Memory B cell (primary cell): ENCODE data around the gene DISC1.
"Not testable (repeated sequence)": the region's sequence is repeated elsewhere in the genome, so short reads cannot be mapped to it uniquely, and the experiment has no call there.

Source experiments
- ATAC-seq: fragments of 150-1000 bp; cut with Tn5 transposase; 2 replicates; pipeline ENCODE4 v1.10.0; 2021; ENCODE audit warnings: low read depth, mild to moderate bottlenecking, moderate library complexity
- DNase-seq, 2 donors: peaks; one replicate each; pipeline ENCODE4 v3.0.0; 2022; ENCODE audit warnings: low spot score in 2 of 2
- H3K27ac Mint-ChIP-seq: one replicate; pipeline ENCODE4 v1.8.0; 2022; ENCODE audit warnings: mild to moderate bottlenecking, moderate library complexity, mixed read lengths
- H3K27me3 Mint-ChIP-seq: one replicate; pipeline ENCODE4 v1.8.0; 2022; ENCODE audit warnings: mixed read lengths
- H3K36me3 Mint-ChIP-seq: one replicate; pipeline ENCODE4 v1.8.0; 2022; ENCODE audit warnings: mild to moderate bottlenecking, mixed read lengths
- H3K4me1 Mint-ChIP-seq: one replicate; pipeline ENCODE4 v1.8.0; 2022; ENCODE audit warnings: mixed read lengths
- H3K4me3 Mint-ChIP-seq: one replicate; pipeline ENCODE4 v1.8.0; 2022; ENCODE audit warnings: mild to moderate bottlenecking, moderate library complexity, mixed read lengths
- H3K9me3 Mint-ChIP-seq: one replicate; pipeline ENCODE4 v1.8.0; 2022; ENCODE audit warnings: mixed read lengths

The DISC1 gene

DNA sequence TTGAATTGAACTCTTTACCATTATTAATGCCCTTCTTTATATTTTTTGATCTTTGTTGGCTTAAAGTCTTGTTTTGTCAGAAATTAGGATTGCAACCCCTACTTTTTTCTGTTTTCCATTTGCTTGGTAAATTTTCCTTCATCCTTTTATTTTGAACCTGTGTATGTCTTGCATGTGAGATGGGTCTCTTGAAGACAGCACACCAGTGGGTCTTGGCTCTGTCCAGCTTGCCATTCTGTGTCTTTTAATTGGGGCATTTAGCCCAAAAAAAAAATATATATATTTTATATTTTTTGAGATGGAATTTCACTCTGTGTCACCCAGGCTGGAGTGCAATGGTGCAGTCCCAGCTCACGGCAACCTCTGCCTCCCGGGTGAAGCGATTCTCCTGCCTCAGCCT, 33.6 kb downstream of the DISC1 start:
- Mint-ChIP-seq H3K27ac (no peak overlapping the region), H3K36me3 (peaks cover 29% of the 10 kb centered on the region), H3K9me3 (peaks cover 9% of the 10 kb centered on the region), H3K4me3 (no peak overlapping the region), H3K4me1 (peaks cover 8% of the 10 kb centered on the region), H3K27me3 (peaks cover 1% of the 10 kb centered on the region)
- ATAC-seq (no peak), DNase-seq (no peak)

DNA sequence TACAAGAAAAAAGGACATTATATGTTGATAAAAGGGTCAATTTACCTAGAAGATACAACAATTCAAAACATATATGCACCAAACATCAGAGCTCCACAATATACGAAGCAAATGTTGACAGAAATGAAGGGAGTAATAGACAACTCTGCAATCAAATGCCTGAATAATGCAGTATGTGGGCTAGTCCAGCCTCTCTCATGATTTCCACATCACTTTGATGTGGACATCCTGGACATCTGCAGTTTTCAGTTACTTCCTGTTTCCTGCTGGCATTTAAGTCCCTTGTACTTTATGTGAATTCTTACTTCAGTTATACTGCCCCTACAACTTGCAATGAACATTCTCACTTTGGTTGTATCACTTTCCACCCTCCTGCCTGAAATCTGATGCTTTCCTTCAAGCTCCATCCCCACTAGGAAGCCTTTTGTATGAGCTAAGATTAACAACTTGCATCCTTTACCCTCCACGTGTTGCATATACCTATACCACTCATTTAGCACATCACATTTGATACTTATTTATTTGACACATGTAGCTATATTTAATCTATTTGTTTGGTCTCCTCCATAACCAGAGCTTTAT, 36.7 kb downstream of the DISC1 start:
- DNase-seq, result no peak
- Mint-ChIP-seq H3K27me3 (peaks cover 3% of the 10 kb centered on the region), H3K27ac (no peak overlapping the region), H3K4me3 (no peak overlapping the region), H3K9me3 (peaks cover 9% of the 10 kb centered on the region), H3K36me3 (peaks cover 22% of the 10 kb centered on the region), H3K4me1 (peaks cover 6% of the 10 kb centered on the region)
- no peak for ATAC-seq

DNA sequence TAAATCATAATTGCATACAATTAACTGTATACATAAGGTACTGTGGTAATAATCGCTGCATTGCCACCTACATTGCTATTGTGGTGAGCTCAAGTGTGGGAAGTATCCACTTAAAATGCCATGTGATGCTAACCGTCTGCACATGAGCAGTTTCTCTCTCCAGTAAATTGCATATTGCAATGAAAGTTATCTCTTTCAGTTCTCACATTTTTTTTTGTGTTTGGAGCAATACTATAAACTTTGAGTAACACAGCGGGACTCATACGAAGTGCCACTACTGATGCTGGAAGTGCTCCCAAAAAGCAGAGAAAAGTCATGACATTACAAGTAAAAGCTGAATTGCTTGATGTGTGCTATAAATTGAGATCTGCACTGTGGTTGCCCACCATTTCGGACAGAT, 38.5 kb downstream of the DISC1 start:
- H3K4me1 Mint-ChIP-seq, result peaks cover 2% of the 10 kb centered on the region
- ATAC-seq (no peak), DNase-seq (no peak)
- no peak overlapping the region for H3K4me3 Mint-ChIP-seq
- H3K9me3 Mint-ChIP-seq, result peaks cover 10% of the 10 kb centered on the region
- H3K27me3 Mint-ChIP-seq, result peaks cover 3% of the 10 kb centered on the region
- peaks cover 25% of the 10 kb centered on the region for H3K36me3 Mint-ChIP-seq
- H3K27ac Mint-ChIP-seq, result no peak overlapping the region

DNA sequence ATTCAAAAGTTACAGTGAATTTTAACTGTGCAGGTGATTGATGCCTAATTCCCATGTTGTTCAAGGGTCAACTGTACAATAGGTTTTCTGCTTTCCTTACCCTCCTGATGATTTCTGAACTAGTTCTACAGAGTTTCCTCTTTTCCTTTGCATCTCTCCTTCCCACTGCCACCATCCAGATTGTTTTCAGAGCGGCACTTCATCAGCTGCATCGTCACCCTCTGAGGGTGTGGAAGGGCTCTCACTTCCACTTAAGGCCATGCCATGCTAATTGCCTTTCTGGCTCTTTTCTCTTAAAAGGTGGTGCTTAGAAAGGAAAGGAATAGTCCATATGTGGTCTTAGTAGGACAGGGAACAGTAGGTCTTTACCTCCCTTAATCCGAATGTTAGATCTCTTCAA, 39.1 kb downstream of the DISC1 start:
- H3K4me1 Mint-ChIP-seq, result peaks cover 2% of the 10 kb centered on the region
- peaks cover 3% of the 10 kb centered on the region for H3K27me3 Mint-ChIP-seq
- H3K4me3 Mint-ChIP-seq, result no peak overlapping the region
- DNase-seq (no peak), ATAC-seq (no peak)
- peaks cover 10% of the 10 kb centered on the region for H3K9me3 Mint-ChIP-seq
- H3K36me3 Mint-ChIP-seq, result peaks cover 23% of the 10 kb centered on the region
- H3K27ac Mint-ChIP-seq, result no peak overlapping the region

DNA sequence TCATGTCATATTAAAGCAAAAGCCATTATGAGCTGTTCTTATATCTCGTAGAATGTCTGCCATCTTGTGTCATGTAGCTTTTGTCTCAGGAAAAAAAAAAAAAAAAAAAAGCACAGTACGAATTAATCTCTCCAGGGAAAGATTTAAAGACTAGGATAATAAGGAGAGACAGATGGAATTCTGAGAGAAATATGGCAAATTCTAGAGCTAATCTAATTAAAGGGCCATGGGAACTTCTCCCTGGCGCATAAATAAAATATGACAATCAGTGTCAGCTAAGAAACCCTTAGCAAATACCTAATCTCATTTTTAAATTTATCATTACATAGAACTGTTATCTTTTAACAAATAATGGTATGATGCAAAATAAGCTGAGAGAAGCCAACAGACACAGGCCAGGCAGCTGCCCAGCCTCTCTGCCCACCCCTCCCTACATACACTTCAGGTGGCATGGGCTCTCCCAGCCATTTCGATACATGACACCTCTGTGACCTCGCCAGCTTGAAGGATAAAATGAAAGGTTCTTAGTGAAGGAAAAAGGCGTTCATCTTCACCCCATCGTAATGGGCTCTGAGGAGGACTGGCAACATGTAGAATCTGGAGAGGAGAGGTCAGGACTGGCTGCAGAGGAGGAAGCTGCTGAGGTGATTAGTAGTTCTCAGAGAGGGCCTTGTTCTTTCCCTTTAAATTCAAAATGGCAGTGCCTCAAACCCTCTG, 39.8 kb downstream of the DISC1 start:
- H3K27me3 Mint-ChIP-seq, result peaks cover 3% of the 10 kb centered on the region
- H3K4me1 Mint-ChIP-seq, result peaks cover 2% of the 10 kb centered on the region
- H3K4me3 Mint-ChIP-seq, result no peak overlapping the region
- peaks cover 14% of the 10 kb centered on the region for H3K9me3 Mint-ChIP-seq
- peaks cover 20% of the 10 kb centered on the region for H3K36me3 Mint-ChIP-seq
- H3K27ac Mint-ChIP-seq, result no peak overlapping the region
- no peak for DNase-seq
- no peak for ATAC-seq

DNA sequence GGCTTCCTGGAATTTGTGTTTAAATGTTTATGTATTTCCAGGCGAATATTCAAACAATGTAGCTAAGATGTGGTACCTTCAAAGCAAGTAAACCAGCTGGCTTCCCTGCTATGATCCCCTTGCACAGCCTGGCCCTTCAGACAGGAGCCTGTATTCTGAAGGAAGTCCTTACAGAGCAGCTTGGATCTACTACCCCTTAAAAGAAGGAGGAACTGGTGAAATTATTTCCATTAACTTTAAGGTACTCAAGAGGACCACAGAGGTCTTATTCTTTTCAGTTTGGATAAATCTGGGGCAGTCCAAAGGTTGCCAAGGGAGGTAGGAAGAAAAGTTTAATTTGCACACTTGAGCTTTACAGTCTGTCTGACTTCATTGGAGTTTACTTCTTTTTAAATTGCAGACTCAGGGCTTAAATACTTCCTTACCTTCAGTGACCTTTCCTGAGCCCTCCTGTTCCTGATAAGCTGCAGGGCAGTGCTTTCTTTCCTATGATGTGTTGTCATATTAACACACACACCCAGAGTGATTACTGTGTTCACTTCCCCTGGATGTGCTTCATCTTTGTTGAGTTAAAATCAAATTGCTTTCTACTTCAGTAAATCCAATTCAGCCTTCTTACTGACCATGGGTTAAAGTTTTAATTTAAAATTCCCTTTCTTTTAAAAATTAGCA, 40.5 kb downstream of the DISC1 start:
- peaks cover 2% of the 10 kb centered on the region for H3K27me3 Mint-ChIP-seq
- H3K9me3 Mint-ChIP-seq, result peaks cover 14% of the 10 kb centered on the region
- H3K36me3 Mint-ChIP-seq, result peaks cover 18% of the 10 kb centered on the region
- ATAC-seq (no peak), DNase-seq (no peak)
- peaks cover 2% of the 10 kb centered on the region for H3K4me1 Mint-ChIP-seq
- H3K27ac Mint-ChIP-seq, result no peak overlapping the region
- H3K4me3 Mint-ChIP-seq, result no peak overlapping the region

DNA sequence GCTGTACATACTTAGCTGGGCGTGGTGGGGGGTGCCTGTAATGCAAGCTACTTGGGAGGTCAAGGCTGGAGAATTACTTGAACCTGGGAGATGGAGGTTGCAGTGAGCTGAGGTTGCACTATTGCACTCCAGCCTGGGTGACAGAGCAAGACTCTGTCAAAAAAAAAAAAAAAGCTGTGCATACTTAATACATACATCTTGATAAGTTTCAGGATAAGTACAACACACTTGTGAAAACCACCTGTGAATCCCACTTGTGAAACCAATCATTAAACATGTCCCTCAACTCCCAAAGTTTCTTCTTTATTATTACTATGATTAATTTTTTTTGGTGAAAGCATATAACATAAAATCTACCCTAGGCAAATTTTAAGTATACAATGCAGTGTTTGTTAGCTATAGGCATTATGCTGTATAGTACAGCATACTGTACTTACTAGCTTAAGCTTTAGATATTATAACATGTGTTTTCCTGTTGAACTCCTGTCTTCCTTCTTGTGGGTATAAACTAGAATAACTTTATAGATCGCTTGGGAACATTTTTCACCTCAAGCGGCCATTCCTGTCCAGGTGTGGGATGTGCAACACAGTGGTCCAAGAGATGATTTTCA, 41.4 kb downstream of the DISC1 start:
- ATAC-seq, result no peak
- H3K27me3 Mint-ChIP-seq, result peaks cover 2% of the 10 kb centered on the region
- no peak for DNase-seq
- H3K4me3 Mint-ChIP-seq, result no peak overlapping the region
- peaks cover 6% of the 10 kb centered on the region for H3K4me1 Mint-ChIP-seq
- H3K9me3 Mint-ChIP-seq, result peaks cover 10% of the 10 kb centered on the region
- H3K27ac Mint-ChIP-seq, result no peak overlapping the region
- peaks cover 14% of the 10 kb centered on the region for H3K36me3 Mint-ChIP-seq

DNA sequence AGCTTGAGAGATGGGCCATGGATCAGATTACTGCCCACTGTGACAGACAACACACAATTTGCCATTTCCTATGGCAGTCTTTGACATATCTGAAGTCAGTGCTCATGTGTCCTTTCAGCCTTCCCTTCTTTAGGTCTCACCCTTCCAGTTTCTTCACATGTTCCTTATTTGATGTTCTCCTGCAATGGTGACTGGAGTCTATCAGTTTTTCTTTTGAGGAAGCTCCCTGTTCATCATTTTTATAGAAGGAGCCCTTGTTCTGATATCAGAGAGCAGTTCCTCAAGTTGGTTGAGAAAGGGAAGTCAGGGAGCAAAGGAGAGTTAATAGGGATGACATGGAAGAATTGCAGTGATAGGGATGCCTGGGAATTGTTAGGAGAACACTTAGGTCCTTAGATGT, 42.2 kb downstream of the DISC1 start:
- Mint-ChIP-seq H3K9me3 (peaks cover 6% of the 10 kb centered on the region), H3K4me1 (peaks cover 6% of the 10 kb centered on the region), H3K27ac (no peak overlapping the region), H3K36me3 (peaks cover 10% of the 10 kb centered on the region), H3K27me3 (peaks cover 2% of the 10 kb centered on the region), H3K4me3 (no peak overlapping the region)
- no peak for ATAC-seq
- no peak for DNase-seq

DNA sequence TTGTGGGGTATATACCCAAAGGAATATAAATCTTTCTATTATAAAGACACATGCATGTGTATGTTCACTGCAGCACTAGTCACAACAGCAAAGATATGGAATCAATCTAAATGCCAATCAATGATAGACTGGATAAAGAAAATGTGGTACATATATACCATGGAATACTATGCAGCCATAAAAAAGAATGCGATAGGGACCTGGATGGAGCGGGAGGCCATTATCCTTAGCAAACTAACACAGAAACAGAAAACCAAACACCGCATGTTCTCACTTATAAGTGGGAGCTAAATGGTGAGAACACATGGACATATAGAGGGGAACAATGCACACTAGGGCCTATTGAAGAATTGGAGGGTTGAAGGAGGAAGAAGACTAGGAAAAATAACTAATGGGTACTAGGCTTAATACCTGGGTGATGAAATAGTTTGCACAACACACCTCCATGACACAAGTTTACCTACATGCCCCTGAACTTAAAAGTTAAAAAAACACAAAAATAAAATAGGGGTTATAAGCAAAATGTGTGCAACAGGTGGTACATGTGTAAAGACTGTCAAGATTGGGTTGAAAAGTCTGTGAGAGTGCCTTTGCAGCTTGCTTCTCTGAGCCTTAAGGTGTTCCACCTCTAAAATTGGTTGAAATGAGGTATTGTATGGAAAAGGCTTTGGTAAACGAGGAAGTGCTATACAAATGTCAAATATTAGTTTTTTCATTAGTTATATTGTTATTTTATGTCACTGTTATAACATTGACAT, 43.5 kb downstream of the DISC1 start:
- DNase-seq, result not testable (repeated sequence)

DNA sequence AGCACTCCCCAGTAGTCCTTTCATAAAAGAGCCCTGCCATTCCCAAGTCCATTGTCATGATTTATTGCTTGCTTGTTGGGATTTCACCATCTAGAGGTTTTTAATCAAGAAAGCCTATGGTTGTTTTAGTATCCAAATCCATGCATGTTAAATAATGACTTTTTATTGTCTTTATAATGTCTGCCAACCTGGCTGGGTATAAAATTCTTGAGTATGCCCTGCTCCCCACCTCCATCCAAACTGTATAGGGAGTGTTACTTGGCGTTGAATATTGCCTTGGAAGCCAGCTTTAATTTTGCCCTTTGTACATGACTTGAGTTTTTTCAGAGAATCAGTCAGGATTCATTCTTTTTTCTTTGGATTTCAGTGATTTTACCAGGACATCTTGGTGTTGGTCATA, 44.2 kb downstream of the DISC1 start:
- H3K27ac Mint-ChIP-seq, result no peak overlapping the region
- no peak overlapping the region for H3K4me3 Mint-ChIP-seq
- H3K4me1 Mint-ChIP-seq, result peaks cover 5% of the 10 kb centered on the region

More for the DNA sequence above, 43.5 kb downstream of the DISC1 start:
- not testable (repeated sequence) for H3K4me1 Mint-ChIP-seq, H3K27ac Mint-ChIP-seq, ATAC-seq, H3K36me3 Mint-ChIP-seq, H3K4me3 Mint-ChIP-seq, H3K27me3 Mint-ChIP-seq, H3K9me3 Mint-ChIP-seq

DNA sequence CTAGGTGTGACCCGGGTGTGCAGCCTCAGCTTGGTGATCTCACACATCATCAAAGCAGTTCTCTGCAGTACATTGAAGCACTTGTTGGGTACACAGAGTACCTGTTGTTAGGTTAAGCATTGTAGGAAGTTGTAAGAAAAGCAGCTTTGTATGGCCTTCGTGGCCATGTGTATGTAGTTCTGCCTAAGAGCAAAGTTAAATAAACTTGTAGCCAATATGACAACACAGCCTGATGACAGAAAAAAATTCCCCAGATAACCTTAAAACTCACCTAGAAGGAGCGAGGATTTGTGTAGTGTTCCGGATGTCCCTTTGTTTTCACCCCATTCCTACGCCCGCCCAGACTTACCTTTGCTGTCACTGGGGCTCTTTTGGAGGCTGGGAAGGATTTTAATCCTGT, 48.0 kb downstream of the DISC1 start:
- ATAC-seq (no peak), DNase-seq (no peak)
- Mint-ChIP-seq H3K27me3 (peaks cover 3% of the 10 kb centered on the region), H3K36me3 (peaks cover 10% of the 10 kb centered on the region), H3K9me3 (peaks cover 3% of the 10 kb centered on the region), H3K4me1 (peaks cover 5% of the 10 kb centered on the region), H3K4me3 (no peak overlapping the region), H3K27ac (no peak overlapping the region)

More for the DNA sequence above, 44.2 kb downstream of the DISC1 start:
- peaks cover under 1% of the 10 kb centered on the region for H3K27me3 Mint-ChIP-seq
- peaks cover 6% of the 10 kb centered on the region for H3K36me3 Mint-ChIP-seq
- H3K9me3 Mint-ChIP-seq, result peaks cover 5% of the 10 kb centered on the region
- ATAC-seq (no peak), DNase-seq (no peak)

DNA sequence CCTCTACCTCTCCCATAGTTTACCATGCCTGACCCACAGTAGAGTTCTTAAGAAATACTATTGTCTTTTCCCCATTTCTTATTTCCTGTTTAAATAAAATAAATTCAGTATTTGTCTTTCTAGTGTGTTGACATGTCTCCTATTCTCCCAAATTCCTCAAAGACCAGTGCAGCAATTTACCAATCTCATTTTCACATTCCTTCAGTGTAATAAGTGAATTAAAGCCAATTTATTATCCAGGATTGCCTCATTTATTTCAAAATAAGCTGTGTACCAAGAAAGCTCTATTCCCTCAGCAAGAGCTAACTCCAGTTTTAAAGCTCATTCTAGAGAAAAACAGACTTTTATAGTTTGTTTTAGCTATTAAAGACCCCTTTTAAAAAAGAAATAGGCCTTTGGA, 49.9 kb downstream of the DISC1 start:
- Mint-ChIP-seq H3K36me3 (peaks cover 7% of the 10 kb centered on the region), H3K27ac (no peak overlapping the region), H3K27me3 (peaks cover 3% of the 10 kb centered on the region), H3K4me1 (peaks cover 5% of the 10 kb centered on the region), H3K9me3 (no peaks in the 10 kb centered on the region), H3K4me3 (no peak overlapping the region)
- DNase-seq, result no peak
- ATAC-seq, result no peak

DNA sequence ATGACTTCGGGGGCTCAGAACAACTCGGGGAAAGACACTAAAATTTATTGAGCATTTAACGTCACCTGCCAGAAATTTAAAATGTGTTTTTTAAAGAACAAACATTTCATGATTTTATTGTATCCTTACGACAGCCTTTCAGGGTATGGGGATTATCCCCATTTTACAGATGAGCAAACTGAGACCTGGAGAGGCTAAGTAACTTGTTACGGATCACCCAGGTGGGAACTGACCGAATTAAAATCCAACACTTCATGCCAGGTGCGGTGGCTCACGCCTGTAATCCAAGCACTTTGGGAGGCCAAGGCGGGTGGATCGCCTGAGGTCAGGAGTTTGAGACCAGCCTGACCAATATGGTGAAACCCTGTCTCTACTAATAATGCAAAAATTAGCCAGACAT, 50.9 kb downstream of the DISC1 start:
- ATAC-seq (no peak), DNase-seq (no peak)
- no peak overlapping the region for H3K27ac Mint-ChIP-seq
- peaks cover 3% of the 10 kb centered on the region for H3K27me3 Mint-ChIP-seq
- H3K36me3 Mint-ChIP-seq, result peaks cover 7% of the 10 kb centered on the region
- H3K9me3 Mint-ChIP-seq, result no peaks in the 10 kb centered on the region
- peaks cover 2% of the 10 kb centered on the region for H3K4me1 Mint-ChIP-seq
- no peak overlapping the region for H3K4me3 Mint-ChIP-seq

DNA sequence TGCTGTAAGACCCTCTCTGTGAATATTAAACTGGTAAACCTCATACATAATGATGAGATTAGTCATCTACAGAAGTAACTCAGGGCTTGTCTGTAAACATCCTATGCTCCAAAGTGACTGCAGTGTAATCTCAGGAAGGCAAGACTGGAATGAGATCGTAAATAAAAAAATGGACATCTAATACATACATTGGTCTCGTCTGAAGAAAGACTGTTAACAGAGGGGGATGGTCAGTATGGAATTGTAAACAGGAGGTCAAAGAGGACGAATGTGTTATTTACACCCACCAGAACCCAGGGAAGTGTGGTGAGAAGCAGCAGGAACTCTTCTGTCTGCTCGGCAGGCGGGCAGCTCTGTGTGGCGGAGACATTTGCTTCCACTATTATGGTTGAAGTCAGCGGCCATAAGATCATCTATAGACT, 51.4 kb downstream of the DISC1 start:
- H3K27ac Mint-ChIP-seq, result no peak overlapping the region
- no peaks in the 10 kb centered on the region for H3K4me1 Mint-ChIP-seq
- no peaks in the 10 kb centered on the region for H3K9me3 Mint-ChIP-seq
- H3K36me3 Mint-ChIP-seq, result peaks cover 7% of the 10 kb centered on the region
- no peak overlapping the region for H3K4me3 Mint-ChIP-seq
- ATAC-seq (no peak), DNase-seq (no peak)
- H3K27me3 Mint-ChIP-seq, result peaks cover 3% of the 10 kb centered on the region
